C4-2B (cell line): Measurements from ENCODE around the gene PCBP4.

ENCODE experiments used
- H3K27ac ChIP-seq: fragments of 450-650 bp; 2 replicates; pipeline ENCODE4 v1.5.1; 2017
- ZFX ChIP-seq: fragments of 450-650 bp; IDR thresholded peaks from 2 replicates; pipeline ENCODE4 v1.6.1; 2017
- TF ChIP-seq, protein P1 (sequence below): fragments of 450-650 bp; conservative IDR thresholded peaks from 2 replicates; pipeline ENCODE4 v1.5.1; 2017; ENCODE audit warnings: mild to moderate bottlenecking

Gene PCBP4

DNA sequence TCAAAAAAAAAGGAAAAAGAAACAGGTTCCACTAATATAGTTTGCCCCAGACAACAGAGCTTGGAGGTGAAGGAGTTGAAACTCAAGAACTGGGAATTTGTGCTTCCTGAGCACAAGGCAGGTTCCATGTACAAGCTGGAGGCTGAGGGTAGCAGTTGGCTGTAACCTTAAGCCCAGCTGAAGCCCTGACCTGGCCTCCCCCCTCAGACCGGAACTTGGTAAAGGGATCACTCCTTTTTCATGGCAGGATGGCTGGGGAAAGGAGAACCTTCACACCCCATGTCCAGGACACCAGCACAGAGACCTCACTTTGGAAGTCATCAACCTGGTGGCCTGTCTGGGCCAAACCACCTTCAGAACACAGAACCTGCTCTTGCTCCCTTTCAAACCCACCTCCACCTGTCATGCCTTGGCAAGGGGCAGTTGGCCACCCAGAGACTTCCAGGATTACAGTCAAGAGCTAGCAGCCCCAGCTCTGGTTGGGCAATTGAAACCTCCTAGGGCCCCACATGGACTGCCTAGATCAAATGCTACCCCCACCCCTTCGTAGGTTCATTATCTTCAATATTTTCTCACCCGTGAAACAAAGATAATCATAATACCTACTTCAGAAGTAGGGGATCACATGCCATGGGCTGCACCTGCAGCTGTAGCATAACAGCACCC is 24.9 kb upstream of the PCBP4 start:
- no peak for TF ChIP-seq ZFX
- TF ChIP-seq, protein P1, sequence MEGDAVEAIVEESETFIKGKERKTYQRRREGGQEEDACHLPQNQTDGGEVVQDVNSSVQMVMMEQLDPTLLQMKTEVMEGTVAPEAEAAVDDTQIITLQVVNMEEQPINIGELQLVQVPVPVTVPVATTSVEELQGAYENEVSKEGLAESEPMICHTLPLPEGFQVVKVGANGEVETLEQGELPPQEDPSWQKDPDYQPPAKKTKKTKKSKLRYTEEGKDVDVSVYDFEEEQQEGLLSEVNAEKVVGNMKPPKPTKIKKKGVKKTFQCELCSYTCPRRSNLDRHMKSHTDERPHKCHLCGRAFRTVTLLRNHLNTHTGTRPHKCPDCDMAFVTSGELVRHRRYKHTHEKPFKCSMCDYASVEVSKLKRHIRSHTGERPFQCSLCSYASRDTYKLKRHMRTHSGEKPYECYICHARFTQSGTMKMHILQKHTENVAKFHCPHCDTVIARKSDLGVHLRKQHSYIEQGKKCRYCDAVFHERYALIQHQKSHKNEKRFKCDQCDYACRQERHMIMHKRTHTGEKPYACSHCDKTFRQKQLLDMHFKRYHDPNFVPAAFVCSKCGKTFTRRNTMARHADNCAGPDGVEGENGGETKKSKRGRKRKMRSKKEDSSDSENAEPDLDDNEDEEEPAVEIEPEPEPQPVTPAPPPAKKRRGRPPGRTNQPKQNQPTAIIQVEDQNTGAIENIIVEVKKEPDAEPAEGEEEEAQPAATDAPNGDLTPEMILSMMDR = no peak
- H3K27ac ChIP-seq = no peak overlapping the region; the same call in 1 of the 2 replicates

- peak overlapping the region; percentile 23; the same call in 1 of the 2 replicates for H3K27ac ChIP-seq
Observed at GRCh38 chr3:51990501-51990971, 23.3 kb upstream of the PCBP4 start.

DNA sequence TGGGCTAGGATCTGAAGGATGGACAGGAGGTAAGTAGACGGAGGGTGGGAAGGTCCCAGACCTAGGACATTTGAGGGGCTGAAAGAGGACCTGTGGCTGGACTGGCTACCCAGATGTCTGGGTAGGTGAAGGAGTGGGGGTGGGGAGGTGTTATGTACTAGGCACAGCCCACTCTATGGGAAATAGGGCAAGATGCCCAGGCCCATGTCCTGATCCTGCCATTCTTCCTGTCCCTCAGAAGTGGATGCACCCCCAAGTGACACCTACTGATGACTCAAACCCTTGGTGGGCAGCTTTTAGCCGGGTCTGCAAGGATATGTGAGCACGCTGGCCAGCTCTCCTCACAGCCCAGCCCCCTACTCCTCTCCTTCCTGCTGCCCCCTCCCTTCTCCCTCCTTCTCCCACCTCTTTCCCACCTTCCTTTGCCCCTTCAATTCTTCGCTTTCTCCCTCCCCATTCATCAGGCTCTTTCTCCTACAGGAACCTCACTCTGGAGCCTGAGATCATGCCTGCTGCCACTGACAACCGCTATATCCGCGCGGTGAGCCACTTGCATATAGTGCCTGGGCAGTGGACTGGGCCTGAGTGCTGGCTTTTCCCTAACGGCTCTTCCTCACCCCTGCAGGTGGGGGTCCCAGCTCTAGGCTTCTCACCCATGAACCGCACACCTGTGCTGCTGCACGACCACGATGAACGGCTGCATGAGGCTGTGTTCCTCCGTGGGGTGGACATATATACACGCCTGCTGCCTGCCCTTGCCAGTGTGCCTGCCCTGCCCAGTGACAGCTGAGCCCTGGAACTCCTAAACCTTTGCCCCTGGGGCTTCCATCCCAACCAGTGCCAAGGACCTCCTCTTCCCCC is 21.3 kb upstream of the PCBP4 start:
- TF ChIP-seq, protein P1 = no peak
- TF ChIP-seq ZFX = no peak
- no peak overlapping the region for H3K27ac ChIP-seq

- TF ChIP-seq, protein P1 = no peak
- no peak for TF ChIP-seq ZFX
- no peak overlapping the region for H3K27ac ChIP-seq
Observed at GRCh38 chr3:51987568-51987967, 20.3 kb upstream of the PCBP4 start.

DNA sequence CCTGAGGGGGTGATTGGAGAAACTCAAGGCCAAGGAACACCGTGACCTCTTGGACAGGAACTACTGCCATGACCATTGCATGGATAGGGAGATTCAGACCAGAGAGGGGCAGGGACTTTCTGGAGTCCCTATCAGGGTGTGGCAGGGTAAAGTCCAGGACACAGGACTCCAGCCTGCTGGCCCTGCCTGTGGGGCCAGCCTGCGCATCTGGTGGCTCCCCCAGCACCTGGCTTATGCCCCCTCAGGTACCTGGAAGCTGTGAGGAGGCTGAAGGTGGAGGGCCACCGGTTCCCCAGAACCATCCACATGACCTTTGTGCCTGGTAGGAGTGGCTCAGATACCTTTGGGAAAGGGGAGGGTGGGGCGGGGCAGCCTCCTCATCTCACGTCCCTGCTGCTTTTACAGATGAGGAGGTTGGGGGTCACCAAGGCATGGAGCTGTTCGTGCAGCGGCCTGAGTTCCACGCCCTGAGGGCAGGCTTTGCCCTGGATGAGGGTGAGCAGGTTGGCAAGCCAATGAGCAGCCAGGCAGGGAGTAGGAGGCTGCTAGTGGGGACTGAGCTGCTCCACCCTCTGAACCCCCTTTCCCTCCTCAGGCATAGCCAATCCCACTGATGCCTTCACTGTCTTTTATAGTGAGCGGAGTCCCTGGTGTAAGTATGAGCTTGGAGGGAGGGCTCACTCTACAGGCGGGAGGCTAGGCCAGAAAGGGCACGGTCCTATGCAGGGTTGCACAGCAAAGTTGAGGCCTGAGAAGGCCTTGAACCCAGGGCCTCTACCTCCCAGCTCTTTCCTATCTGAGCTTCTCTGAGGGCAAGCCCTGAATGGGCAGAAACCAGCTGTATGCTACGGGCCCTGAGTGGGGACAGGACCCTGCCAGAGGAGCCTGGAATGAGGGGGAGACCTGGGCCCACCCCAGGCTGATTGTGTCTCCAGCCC is 19.0 kb upstream of the PCBP4 start:
- TF ChIP-seq, protein P1 = no peak
- TF ChIP-seq ZFX = no peak
- no peak overlapping the region for H3K27ac ChIP-seq

- no peak for TF ChIP-seq ZFX
- TF ChIP-seq, protein P1 = no peak
- H3K27ac ChIP-seq = no peak overlapping the region
Observed at GRCh38 chr3:51985063-51985462, 17.8 kb upstream of the PCBP4 start.

- peak overlapping the region; percentile 83 for H3K27ac ChIP-seq
- TF ChIP-seq, protein P1 = no peak
- no peak for TF ChIP-seq ZFX
Observed at GRCh38 chr3:51984269-51984647, 17.0 kb upstream of the PCBP4 start.
